ENCODE results near the gene UGCG. TPM values are rescaled to one million over a fixed set of nuclear protein-coding genes. Genes with fewer than 3 reads are reported as not detected.

Gene UGCG
- total and polyA plus RNA-seq, 4 experiments from 2014 or later, result 13.0 to 29.7 (median 20.5) TPM

DNA sequence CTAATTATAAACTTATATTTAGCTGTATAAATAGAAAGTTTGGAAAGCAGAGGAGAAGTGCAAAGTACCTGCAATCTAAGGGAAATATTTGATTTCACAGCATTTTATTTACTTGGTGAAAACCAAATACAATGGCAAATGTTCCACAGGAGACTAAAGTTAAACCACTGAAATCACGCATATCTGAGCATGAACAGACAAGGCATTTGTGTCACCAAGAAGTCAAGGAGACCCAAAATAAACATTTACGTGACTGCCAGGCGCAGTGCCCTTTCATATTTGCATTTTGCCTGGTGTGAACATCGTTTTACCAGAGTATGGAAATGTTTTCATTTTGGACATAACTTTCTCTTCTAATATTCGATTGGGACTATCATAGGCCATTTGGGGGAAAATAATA is 20.6 kb downstream of the UGCG start:
- ChIA-PET POLR2A (ENCODE audit: partially characterized antibody) (interaction anchor here (2.2 to 3.9 kb wide), 2 partner anchors 9 to 20 kb away, joined by 11 to 34 read pairs; partner anchors contain the start of gene UGCG), CTCF (ENCODE audit: partially characterized antibody) (interaction anchor here (1.1 to 2.3 kb wide), 2 partner anchors 9 to 157 kb away, joined by 4 to 12 read pairs; no protein-coding TSS in a partner anchor)
- H3K27ac Mint-ChIP-seq, result peak overlapping the region in 2 of 7 donors; percentile 43 to 64
- Histone ChIP-seq H3K4me3 (ENCODE audit: low read length in 2 of 2) (no peak overlapping the region), H3K36me3 (ENCODE audit: insufficient read depth, low read length) (peaks cover 5% of the 10 kb centered on the region), H3K9me3 (ENCODE audit: control insufficient read depth in 1 of 2, low read length in 2 of 2) (no peaks in the 10 kb centered on the region), H3K4me1 (ENCODE audit: insufficient read depth, low read length) (peaks cover 46% of the 10 kb centered on the region), H3K27me3 (ENCODE audit: insufficient read depth, low read length) (no peaks in the 10 kb centered on the region), H3K27ac (ENCODE audit: low read depth, low read length) (no peak overlapping the region)
- no peaks in the 10 kb centered on the region for H3K27me3 Mint-ChIP-seq
- H3K4me3 Mint-ChIP-seq, result no peak overlapping the region
- DNase-seq, result no peak
- no peaks in the 10 kb centered on the region for H3K9me3 Mint-ChIP-seq
- intact Hi-C loops (cut with micrococcal nuclease), result no loop called here
- H3K36me3 Mint-ChIP-seq, result peaks cover 15 to 43% of the 10 kb centered on the region in 2 donors
- peaks cover 35 to 66% (median 50%) of the 10 kb centered on the region in 4 donors for H3K4me1 Mint-ChIP-seq

GRCh38 chr9:111917980-111918379 is 21.4 kb downstream of the UGCG start:
- intact Hi-C loops (cut with micrococcal nuclease), result no loop called here
- Mint-ChIP-seq H3K4me3 (no peak overlapping the region), H3K36me3 (peaks cover 15 to 50% of the 10 kb centered on the region in 2 donors), H3K9me3 (no peaks in the 10 kb centered on the region), H3K27ac (peak overlapping the region in 2 of 7 donors; percentile 2 to 19), H3K27me3 (no peaks in the 10 kb centered on the region), H3K4me1 (peaks cover 35 to 66% (median 49%) of the 10 kb centered on the region in 4 donors)
- Histone ChIP-seq H3K36me3 (ENCODE audit: insufficient read depth, low read length) (peaks cover 5% of the 10 kb centered on the region), H3K4me3 (ENCODE audit: low read length in 2 of 2) (no peak overlapping the region), H3K27me3 (ENCODE audit: insufficient read depth, low read length) (no peaks in the 10 kb centered on the region), H3K4me1 (ENCODE audit: insufficient read depth, low read length) (peaks cover 46% of the 10 kb centered on the region), H3K27ac (ENCODE audit: low read depth, low read length) (no peak overlapping the region), H3K9me3 (ENCODE audit: control insufficient read depth in 1 of 2, low read length in 2 of 2) (no peaks in the 10 kb centered on the region)
- CTCF ChIA-PET (ENCODE audit: partially characterized antibody), result no interaction called here
- DNase-seq, result no peak
- POLR2A ChIA-PET (ENCODE audit: partially characterized antibody), result no interaction called here

GRCh38 chr9:111919875-111920274 is 23.3 kb downstream of the UGCG start:
- POLR2A ChIA-PET (ENCODE audit: partially characterized antibody), result interaction anchor here (1.2 kb wide), 1 partner anchor 23 kb away, joined by 3 read pairs; the partner anchor contains the start of gene UGCG
- Histone ChIP-seq H3K36me3 (ENCODE audit: insufficient read depth, low read length) (peaks cover 5% of the 10 kb centered on the region), H3K27ac (ENCODE audit: low read depth, low read length) (no peak overlapping the region), H3K27me3 (ENCODE audit: insufficient read depth, low read length) (no peaks in the 10 kb centered on the region), H3K4me3 (ENCODE audit: low read length in 2 of 2) (no peak overlapping the region), H3K4me1 (ENCODE audit: insufficient read depth, low read length) (peaks cover 28% of the 10 kb centered on the region), H3K9me3 (ENCODE audit: control insufficient read depth in 1 of 2, low read length in 2 of 2) (no peaks in the 10 kb centered on the region)
- H3K4me3 Mint-ChIP-seq, result no peak overlapping the region
- CTCF ChIA-PET (ENCODE audit: partially characterized antibody), result interaction anchor here (0.8 to 1.2 kb wide), 2 partner anchors 15 to 72 kb away, joined by 3 to 4 read pairs; no protein-coding TSS in a partner anchor
- H3K27me3 Mint-ChIP-seq, result no peaks in the 10 kb centered on the region
- no peaks in the 10 kb centered on the region for H3K9me3 Mint-ChIP-seq
- peak overlapping the region in 2 of 7 donors; percentile 30 to 37 for H3K27ac Mint-ChIP-seq
- DNase-seq, result no peak
- peaks cover 15 to 47% of the 10 kb centered on the region in 2 donors for H3K36me3 Mint-ChIP-seq
- peaks cover 21 to 47% (median 34%) of the 10 kb centered on the region in 4 donors for H3K4me1 Mint-ChIP-seq
- intact Hi-C loops (cut with micrococcal nuclease), result loop anchor here (10.0 kb wide), 1 partner anchor 835 kb away; the partner anchor contains the start of gene SNX30

GRCh38 chr9:111920531-111920930 is 23.9 kb downstream of the UGCG start:
- Mint-ChIP-seq H3K27ac (peak overlapping the region in 2 of 7 donors; percentile 30 to 53), H3K27me3 (no peaks in the 10 kb centered on the region), H3K36me3 (peaks cover 15 to 46% of the 10 kb centered on the region in 2 donors), H3K4me1 (peaks cover 15 to 47% (median 32%) of the 10 kb centered on the region in 4 donors), H3K4me3 (no peak overlapping the region), H3K9me3 (no peaks in the 10 kb centered on the region)
- intact Hi-C loops (cut with micrococcal nuclease), result loop anchor here (10.0 kb wide), 1 partner anchor 834 kb away; the partner anchor contains the start of gene SNX30
- ChIA-PET POLR2A (ENCODE audit: partially characterized antibody) (no interaction called here), CTCF (ENCODE audit: partially characterized antibody) (interaction anchor here (0.8 to 1.2 kb wide), 2 partner anchors 15 to 73 kb away, joined by 3 to 4 read pairs; no protein-coding TSS in a partner anchor)
- H3K4me1 ChIP-seq (ENCODE audit: insufficient read depth, low read length), result peaks cover 28% of the 10 kb centered on the region
- DNase-seq, result no peak
- H3K27ac ChIP-seq (ENCODE audit: low read depth, low read length), result no peak overlapping the region
- H3K27me3 ChIP-seq (ENCODE audit: insufficient read depth, low read length), result no peaks in the 10 kb centered on the region
- no peaks in the 10 kb centered on the region for H3K9me3 ChIP-seq (ENCODE audit: control insufficient read depth in 1 of 2, low read length in 2 of 2)
- H3K36me3 ChIP-seq (ENCODE audit: insufficient read depth, low read length), result peaks cover 5% of the 10 kb centered on the region
- no peak overlapping the region for H3K4me3 ChIP-seq (ENCODE audit: low read length in 2 of 2)

- intact Hi-C loops (cut with micrococcal nuclease), result loop anchor here (10.0 kb wide), 1 partner anchor 832 kb away; the partner anchor contains the start of gene SNX30
- Mint-ChIP-seq H3K4me3 (no peak overlapping the region), H3K27me3 (no peaks in the 10 kb centered on the region), H3K9me3 (no peaks in the 10 kb centered on the region), H3K27ac (peak overlapping the region in 3 of 7 donors; percentile 3 to 13 (median 4)), H3K4me1 (peaks cover 22 to 47% (median 34%) of the 10 kb centered on the region in 4 donors), H3K36me3 (peaks cover 12 to 38% of the 10 kb centered on the region in 2 donors)
- Histone ChIP-seq H3K4me3 (ENCODE audit: low read length in 2 of 2) (no peak overlapping the region), H3K36me3 (ENCODE audit: insufficient read depth, low read length) (peaks cover 5% of the 10 kb centered on the region), H3K4me1 (ENCODE audit: insufficient read depth, low read length) (peaks cover 35% of the 10 kb centered on the region), H3K9me3 (ENCODE audit: control insufficient read depth in 1 of 2, low read length in 2 of 2) (no peaks in the 10 kb centered on the region), H3K27ac (ENCODE audit: low read depth, low read length) (no peak overlapping the region), H3K27me3 (ENCODE audit: insufficient read depth, low read length) (no peaks in the 10 kb centered on the region)
- no peak for DNase-seq
- POLR2A ChIA-PET (ENCODE audit: partially characterized antibody), result interaction anchor here (0.6 to 8.5 kb wide), 4 partner anchors 8 to 80 kb away, joined by 3 to 92 read pairs (median 6); partner anchors contain the start of gene UGCG
- CTCF ChIA-PET (ENCODE audit: partially characterized antibody), result interaction anchor here (1.1 to 2.0 kb wide), 2 partner anchors 8 to 152 kb away, joined by 3 to 8 read pairs; no protein-coding TSS in a partner anchor
Measured at GRCh38 chr9:111922324-111923013, 25.9 kb downstream of the UGCG start.

GRCh38 chr9:111924281-111924680 is 27.7 kb downstream of the UGCG start:
- peaks cover 11 to 37% of the 10 kb centered on the region in 2 donors for H3K36me3 Mint-ChIP-seq
- no peak overlapping the region for H3K4me3 Mint-ChIP-seq
- ChIA-PET POLR2A (ENCODE audit: partially characterized antibody) (interaction anchor here (0.8 to 8.5 kb wide), 3 partner anchors 12 to 28 kb away, joined by 3 to 92 read pairs (median 45); partner anchors contain the start of gene UGCG), CTCF (ENCODE audit: partially characterized antibody) (interaction anchor here (1.1 to 2.0 kb wide), 3 partner anchors 9 to 150 kb away, joined by 3 to 8 read pairs (median 7); no protein-coding TSS in a partner anchor)
- Histone ChIP-seq H3K4me1 (ENCODE audit: insufficient read depth, low read length) (peaks cover 50% of the 10 kb centered on the region), H3K27ac (ENCODE audit: low read depth, low read length) (no peak overlapping the region), H3K36me3 (ENCODE audit: insufficient read depth, low read length) (peaks cover 5% of the 10 kb centered on the region), H3K27me3 (ENCODE audit: insufficient read depth, low read length) (no peaks in the 10 kb centered on the region), H3K9me3 (ENCODE audit: control insufficient read depth in 1 of 2, low read length in 2 of 2) (no peaks in the 10 kb centered on the region), H3K4me3 (ENCODE audit: low read length in 2 of 2) (no peak overlapping the region)
- intact Hi-C loops (cut with micrococcal nuclease), result loop anchor here (10.0 kb wide), 1 partner anchor 831 kb away; the partner anchor contains the start of gene SNX30
- H3K4me1 Mint-ChIP-seq, result peaks cover 25 to 55% (median 40%) of the 10 kb centered on the region in 4 donors
- no peak overlapping the region for H3K27ac Mint-ChIP-seq
- no peaks in the 10 kb centered on the region for H3K9me3 Mint-ChIP-seq
- no peaks in the 10 kb centered on the region for H3K27me3 Mint-ChIP-seq
- no peak for DNase-seq
